GM18517 (cell line): Measurements from ENCODE around the gene ILKAP.

Experiments used
- ATAC-seq: cut with Tn5 transposase; IDR thresholded peaks from one replicate; pipeline ENCODE4 v1.9.1; 2021; ENCODE audit warnings: mild to moderate bottlenecking, moderate library complexity; ENCODE audit not compliant: unreplicated experiment

The ILKAP gene

DNA sequence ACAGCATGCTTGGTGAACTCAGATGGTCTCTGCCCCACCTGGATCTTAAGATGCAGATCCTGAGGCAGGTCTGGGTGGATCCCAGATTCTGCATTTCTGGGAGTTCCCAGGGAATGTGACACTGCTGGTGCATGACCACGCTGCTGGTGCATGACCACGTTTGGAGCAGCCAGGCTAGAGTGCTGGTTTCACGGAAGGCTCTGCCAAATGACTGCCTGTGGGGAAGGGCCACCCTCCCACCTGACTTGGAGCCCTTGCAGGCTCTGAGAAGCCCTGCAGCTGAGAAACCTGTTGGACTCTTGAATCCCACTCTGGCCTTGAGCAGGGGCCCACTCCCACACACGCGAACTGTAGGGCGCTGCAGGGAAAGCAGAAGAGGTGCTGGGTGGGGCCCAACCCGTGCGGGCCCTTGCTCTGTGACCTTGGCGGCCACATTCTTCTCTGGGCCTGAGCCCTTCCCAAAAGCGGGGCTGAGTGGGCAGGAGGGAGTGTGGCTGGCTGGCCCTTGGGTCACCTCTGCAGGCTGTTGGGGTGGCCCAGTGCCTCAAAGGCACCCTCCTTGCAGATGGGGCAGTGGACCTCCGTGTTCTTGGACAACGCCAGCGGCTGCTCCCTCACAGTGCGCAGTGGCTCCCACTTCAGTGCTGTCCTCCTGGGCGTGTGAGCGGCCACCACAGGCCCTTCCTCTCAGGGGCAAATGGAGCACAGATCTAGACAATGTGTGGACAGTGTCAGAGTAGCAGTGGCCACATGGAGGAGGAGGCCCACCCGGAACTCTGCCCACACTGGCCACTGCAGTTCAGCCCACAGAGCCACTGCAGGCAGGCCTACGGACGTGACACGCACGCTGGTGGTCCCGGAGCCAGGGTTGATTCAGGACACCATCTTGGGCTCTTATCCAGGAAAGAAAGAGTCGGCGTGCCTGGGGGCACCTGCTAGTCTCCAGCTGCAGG, 36.8 kb downstream of the ILKAP start:
- ATAC-seq, result no peak

GRCh38 chr2:238165288-238165921, 38.1 kb downstream of the ILKAP start:
- no peak for ATAC-seq

- no peak for ATAC-seq
These were observed 38.6 kb downstream of the ILKAP start for GRCh38 chr2:238164906-238165287.

GRCh38 chr2:238163481-238164198, 39.9 kb downstream of the ILKAP start:
- ATAC-seq, result no peak

DNA sequence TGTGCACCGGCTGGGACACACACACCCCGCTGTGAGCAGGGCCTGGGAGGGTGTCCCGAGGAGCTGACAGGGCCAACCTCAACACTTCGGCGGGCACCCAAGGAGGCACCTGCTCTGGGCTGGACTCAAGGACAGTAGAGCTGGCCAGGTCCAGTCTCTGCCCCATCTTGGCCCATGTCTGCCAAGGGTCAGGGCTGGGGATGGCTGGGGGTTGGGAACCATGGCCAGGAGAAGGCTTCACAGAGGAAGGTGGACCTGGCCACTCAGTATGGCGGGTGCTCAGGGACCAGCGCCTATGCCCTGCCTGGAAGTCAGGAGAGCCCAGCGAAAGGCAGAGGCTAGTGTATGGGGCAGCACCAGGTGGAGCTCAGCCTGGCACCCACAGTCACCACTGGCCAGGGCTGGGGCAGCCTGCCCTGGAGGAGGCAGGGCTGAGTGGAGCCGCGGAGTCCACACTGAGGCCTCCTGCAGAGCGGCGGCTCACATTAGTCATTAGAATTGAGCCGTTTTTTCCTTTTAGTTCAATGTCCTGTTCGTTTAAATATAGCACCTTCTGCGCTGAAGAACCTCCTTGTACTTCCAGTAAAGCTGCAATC, 40.6 kb downstream of the ILKAP start:
- no peak for ATAC-seq

DNA sequence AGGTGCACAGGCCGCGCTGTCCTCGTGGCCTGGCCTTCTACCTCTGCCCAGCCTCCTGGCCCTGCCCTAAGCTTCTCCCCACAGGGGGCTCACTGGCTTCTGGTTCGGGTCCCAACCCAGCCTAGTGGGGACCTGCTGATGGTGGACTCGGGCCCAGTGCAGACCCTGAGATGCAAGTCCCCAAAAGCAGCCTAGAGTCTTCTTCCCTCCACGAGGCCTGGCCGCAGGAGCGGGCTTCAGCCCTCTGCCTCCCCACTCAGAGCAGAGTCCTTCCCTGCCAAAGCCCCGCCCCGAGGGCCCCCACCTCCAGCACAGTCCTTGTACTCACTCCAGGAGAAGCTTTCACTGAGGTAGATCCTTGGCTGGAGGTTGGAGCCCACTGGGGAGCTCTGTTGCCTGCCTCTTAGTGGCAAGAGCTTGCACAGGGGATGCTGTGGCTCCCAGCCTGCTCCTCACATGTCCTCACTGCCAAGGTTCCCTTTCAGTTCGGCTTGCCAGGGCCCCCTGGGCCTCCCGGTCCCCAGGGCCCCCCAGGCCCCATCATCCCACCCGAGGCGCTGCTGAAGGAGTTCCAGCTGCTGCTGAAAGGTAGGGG, 41.1 kb downstream of the ILKAP start:
- no peak for ATAC-seq

DNA sequence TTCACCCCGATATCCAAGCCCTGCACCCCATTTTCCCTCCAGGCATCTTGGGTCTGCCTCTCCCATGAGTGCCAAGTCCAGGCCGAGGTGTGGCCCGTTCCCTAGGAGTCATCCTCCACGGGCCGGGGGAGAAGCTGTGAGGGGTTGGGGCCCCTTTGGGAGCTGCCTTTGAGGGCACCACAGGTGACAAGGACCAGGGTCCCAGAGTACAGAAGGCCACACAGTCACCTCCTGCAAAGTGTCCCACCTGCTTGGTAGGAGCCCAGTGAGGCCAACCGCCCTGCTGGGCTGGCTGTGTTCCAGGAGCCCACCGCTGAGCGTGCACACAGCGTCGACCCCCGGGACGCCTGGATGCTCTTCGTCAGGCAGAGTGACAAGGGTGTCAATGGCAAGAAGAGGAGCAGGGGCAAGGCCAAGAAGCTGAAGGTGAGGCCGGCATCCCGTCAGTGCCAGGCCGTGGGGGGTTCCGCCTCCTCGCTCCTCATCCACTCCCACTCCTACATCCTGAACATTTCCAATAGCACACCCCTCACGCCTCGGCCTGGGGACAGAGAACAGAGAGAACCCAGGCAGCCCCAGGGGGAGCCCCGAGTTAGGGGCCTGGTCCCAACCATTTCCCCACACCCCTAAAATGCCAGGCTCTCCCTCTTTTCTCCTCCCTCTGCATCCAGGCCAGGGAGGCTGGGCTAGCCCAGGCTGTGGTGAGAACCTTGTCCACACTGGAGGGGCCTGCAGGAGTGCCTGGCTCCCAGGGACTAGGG, 42.0 kb downstream of the ILKAP start:
- ATAC-seq, result no peak

DNA sequence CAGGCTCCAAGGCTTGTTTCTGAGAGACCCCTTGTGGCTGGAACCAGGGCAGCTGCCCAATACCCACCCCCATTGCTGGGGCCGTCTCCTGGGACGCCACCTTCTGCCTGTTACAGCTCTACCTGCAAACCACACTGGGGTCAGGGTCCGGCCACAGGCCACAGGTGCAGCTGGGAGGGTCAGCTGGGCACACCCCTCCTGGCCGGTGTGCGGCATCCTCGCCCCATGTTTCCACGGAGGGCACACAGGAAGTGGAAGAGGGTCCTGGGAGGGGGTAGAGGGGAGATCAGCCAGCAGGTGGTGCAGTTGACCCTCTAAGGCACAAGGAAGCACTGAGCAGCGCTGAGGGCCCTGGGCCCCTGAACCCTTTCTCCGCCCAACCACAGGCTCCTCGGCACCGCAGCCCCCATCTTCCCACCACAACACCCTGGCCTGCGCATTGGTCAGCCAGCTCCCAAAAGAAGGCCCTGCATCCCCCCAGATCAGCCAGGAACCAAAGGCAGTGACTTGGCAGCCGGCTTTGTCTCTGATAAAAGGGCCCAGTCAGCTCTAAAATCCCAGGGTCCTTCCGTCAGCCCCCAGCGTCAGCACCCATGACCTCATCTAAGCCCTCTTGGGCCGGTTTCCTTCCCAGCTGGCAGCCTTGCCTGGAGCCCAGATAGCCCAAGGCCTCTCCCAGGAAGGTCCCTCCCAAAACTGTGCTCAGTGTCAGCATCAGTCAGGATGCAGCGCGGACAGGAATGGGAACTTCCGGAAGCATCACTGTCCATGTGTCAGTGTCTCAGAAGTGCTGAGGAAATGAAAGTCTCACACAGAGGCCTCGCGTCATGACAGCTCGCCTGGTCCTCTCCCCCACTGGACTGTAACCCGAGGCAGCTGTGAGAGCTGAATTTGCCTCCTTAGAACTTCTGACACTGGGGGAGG, 43.0 kb downstream of the ILKAP start:
- ATAC-seq, result no peak

GRCh38 chr2:238159661-238160205, 43.8 kb downstream of the ILKAP start:
- ATAC-seq, result no peak

DNA sequence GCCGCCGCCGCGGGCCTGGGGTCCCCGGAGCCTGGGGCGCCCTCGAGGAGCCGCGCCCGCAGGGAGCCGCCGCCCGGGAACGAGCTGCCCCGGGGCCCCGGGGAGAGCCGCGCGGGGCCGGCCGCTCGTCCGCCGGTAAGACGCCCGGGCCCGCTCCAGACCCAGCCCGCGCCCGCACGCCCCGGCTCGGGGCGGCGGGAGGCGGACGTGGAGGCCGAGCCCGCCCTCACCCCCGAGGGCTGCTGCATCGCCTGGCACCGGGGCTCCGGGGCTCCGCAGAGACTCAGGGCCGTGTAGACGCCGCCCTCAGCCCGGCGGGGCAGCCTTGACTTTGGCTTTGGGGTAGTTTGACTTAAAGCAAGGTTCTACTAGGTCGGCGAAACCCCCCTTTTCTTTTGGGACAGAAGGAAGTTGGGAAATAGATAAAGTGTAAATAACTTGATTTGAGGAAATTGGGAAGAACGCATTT, 44.4 kb downstream of the ILKAP start:
- ATAC-seq, result no peak

GRCh38 chr2:238158509-238159070, 44.9 kb downstream of the ILKAP start, which contains the start of gene ERFE:
TSS of gene ERFE (plus strand) at chr2:238158970. CDS start at chr2:238159008, 38 bp downstream.
- ATAC-seq, result no peak

- no peak for ATAC-seq
These were observed 45.4 kb downstream of the ILKAP start for GRCh38 chr2:238158018-238158508.

DNA sequence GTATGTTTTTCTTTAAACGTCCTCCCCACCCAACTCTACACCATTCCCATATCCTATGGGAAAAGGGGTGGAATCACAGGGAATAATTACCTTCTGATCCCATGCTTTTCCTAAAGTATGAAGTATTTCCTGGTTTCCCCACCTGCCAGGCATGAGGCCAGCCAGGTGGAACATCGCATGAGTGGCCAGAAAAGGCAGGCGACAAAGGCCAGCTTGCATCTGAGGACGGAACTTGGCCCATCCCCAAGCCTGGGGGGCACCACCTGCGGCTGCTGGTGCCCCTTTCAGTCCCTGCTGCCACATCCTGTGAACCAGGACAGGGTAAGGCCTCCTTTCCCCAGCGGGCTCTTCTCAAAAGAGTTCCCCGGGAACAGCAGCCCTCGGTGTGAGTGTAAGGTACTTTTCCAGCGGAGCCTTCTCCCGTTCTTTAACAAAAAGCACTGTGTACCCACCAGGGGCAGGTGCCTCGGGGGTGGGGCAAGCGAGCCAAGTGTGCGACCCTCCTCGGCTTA, 45.9 kb downstream of the ILKAP start:
- ATAC-seq, result no peak

GRCh38 chr2:238155761-238156694, 47.5 kb downstream of the ILKAP start:
- no peak for ATAC-seq

DNA sequence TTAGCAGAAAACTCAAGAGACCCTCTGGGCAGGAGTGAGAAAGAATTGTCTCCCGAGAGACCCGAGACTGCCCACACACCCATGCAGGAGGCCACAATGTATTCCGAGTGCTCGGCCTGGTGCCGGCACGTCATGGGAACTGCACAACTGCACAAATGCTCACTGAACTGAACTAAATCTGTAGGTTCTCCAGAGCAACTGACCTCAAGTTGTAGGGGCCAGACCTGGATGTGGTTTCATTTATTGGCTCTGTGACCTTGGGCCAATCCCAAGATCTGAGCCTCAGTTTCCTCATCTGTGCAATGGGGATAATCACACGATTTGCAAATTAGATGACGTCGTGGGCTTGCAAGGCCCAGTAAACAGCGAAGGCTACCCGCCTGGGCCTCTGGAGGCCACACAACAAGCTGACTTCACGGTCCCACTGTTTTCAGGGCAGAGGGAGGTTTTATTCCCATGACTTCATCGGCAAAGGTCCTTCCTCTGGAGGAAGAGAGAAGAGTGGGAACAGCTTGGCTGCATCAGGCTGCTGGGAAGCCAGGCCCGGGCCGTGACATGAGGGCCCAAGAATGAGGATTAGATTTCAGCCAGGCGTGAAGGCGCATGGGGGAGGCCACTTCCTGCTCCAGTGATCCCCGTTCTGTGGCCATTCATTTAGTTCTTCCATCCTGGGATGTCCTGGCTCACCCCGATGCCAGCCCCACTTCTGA, 48.3 kb downstream of the ILKAP start:
- ATAC-seq, result no peak

DNA sequence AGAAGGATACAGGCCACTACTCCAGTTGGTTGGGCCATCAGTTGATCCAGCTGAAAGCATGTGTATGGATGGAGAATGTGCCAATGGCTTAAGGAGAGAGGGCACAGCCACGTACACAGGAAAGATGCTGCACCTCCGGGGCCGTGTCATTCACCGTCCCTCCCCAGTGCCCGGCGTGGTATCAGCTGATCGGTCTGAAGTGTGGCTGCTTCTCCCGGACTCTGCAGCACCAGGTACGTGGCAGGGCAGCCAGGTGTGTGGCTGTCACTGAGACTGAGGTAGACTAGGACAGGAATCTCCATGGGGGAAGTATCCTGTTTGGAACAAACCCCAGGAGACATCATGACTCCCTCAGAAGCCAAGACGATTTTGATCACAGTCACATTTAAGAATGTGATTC, 48.9 kb downstream of the ILKAP start:
- ATAC-seq, result no peak
